Calu3 (cell line): ENCODE data around the gene CAVIN3. TPM values are rescaled to one million over a fixed set of nuclear protein-coding genes. Genes with fewer than 3 reads are reported as not detected.

Experiments used
- BruUV-seq: library from RNA; stranded (reverse); fragments of 400-500 nt; replicated peaks from 2 replicates; lab custom pipeline; 2021; lab: Mats Ljungman, UMichigan
- CTCF ChIA-PET: fragments of 300-600 bp; sonication (Branson Sonifier 250); formaldehyde crosslinking; loops from one replicate; lab custom pipeline; 2022; ENCODE audit warnings: antibody characterized with exemption; lab: Charles Lee
- DNase-seq: peaks from one replicate; pipeline ENCODE4 v3.0.0; 2022
- H3K27ac Mint-ChIP-seq: one replicate; pipeline ENCODE4 v1.8.0; 2022; ENCODE audit warnings: mixed read lengths; ENCODE audit not compliant: unreplicated experiment
- H3K27me3 Mint-ChIP-seq: one replicate; pipeline ENCODE4 v1.8.0; 2022; ENCODE audit warnings: mixed read lengths; ENCODE audit not compliant: unreplicated experiment
- H3K36me3 Mint-ChIP-seq: one replicate; pipeline ENCODE4 v1.8.0; 2022; ENCODE audit warnings: mild to moderate bottlenecking, moderate library complexity, mixed read lengths; ENCODE audit not compliant: insufficient read depth, unreplicated experiment
- H3K4me1 Mint-ChIP-seq: one replicate; pipeline ENCODE4 v1.8.0; 2022; ENCODE audit warnings: mild to moderate bottlenecking, low read depth, mixed read lengths; ENCODE audit not compliant: unreplicated experiment
- H3K4me3 Mint-ChIP-seq: one replicate; pipeline ENCODE4 v1.8.0; 2022; ENCODE audit warnings: mild to moderate bottlenecking, low read depth, moderate library complexity, mixed read lengths; ENCODE audit not compliant: unreplicated experiment
- H3K9me3 Mint-ChIP-seq: one replicate; pipeline ENCODE4 v1.8.0; 2022; ENCODE audit warnings: low read depth, mixed read lengths; ENCODE audit not compliant: unreplicated experiment
- CTCF ChIP-seq: fragments of 200-600 bp; IDR thresholded peaks from one replicate; pipeline ENCODE4 v1.8.0; 2022; ENCODE audit warnings: antibody characterized with exemption; ENCODE audit not compliant: unreplicated experiment
- intact Hi-C: fragments of 100-400 bp; cut with micrococcal nuclease; formaldehyde crosslinking; loops from one replicate; pipeline ENCODE4 v1.10.0; 2022; ENCODE audit not compliant: unreplicated experiment
- total RNA-seq: library from RNA; stranded (reverse); gene quantifications from 2 replicates; pipeline ENCODE4 v1.2.3, GENCODE V29; 2022

CAVIN3 gene
- total RNA-seq, 1 experiment from 2014 or later, result 26.4 TPM

GRCh38 chr11:6303661-6304060 lies 16.6 kb downstream of the CAVIN3 start:
- no peaks in the 10 kb centered on the region for H3K4me1 Mint-ChIP-seq
- H3K27me3 Mint-ChIP-seq, result peaks cover 27% of the 10 kb centered on the region
- H3K36me3 Mint-ChIP-seq, result no peaks in the 10 kb centered on the region
- H3K4me3 Mint-ChIP-seq, result no peak overlapping the region
- no peak for DNase-seq
- no peak for TF ChIP-seq CTCF
- CTCF ChIA-PET, result no interaction called here
- intact Hi-C loops, result no loop called here
- H3K27ac Mint-ChIP-seq, result no peak overlapping the region
- BruUV-seq, result no TSS peak
- H3K9me3 Mint-ChIP-seq, result no peaks in the 10 kb centered on the region

DNA sequence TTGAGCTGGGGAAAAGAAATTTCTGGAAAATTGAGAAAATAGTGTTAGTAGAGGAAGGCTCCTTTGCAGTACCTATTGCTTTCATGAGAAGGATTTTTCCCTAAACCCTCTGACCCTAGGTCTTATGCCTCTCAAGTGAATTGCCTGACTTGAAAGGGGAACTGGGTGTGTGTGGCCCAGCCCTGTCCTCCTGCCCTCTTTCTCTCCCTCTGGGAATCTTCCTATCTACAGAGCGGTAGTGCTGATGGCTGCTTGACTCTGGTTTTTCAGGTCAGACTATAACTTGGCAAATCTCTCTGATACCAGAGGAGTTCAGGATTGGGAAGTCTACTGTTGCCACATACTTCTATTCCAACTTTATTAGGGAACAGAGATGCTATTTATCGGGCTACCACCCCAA lies 19.2 kb downstream of the CAVIN3 start:
- Mint-ChIP-seq H3K27me3 (peaks cover 1% of the 10 kb centered on the region), H3K27ac (no peak overlapping the region), H3K4me1 (no peaks in the 10 kb centered on the region), H3K4me3 (no peak overlapping the region), H3K9me3 (no peaks in the 10 kb centered on the region), H3K36me3 (no peaks in the 10 kb centered on the region)
- DNase-seq, result no peak
- no peak for TF ChIP-seq CTCF
- intact Hi-C loops, result no loop called here
- BruUV-seq, result no TSS peak
- CTCF ChIA-PET, result no interaction called here

- no peaks in the 10 kb centered on the region for H3K36me3 Mint-ChIP-seq
- CTCF ChIA-PET, result no interaction called here
- TF ChIP-seq CTCF, result no peak
- H3K4me1 Mint-ChIP-seq, result no peaks in the 10 kb centered on the region
- H3K9me3 Mint-ChIP-seq, result no peaks in the 10 kb centered on the region
- no peak overlapping the region for H3K27ac Mint-ChIP-seq
- BruUV-seq, result no TSS peak
- no peaks in the 10 kb centered on the region for H3K27me3 Mint-ChIP-seq
- H3K4me3 Mint-ChIP-seq, result no peak overlapping the region
- intact Hi-C loops, result no loop called here
- no peak for DNase-seq
Observed at GRCh38 chr11:6300325-6300724, 20.0 kb downstream of the CAVIN3 start.

GRCh38 chr11:6298605-6299004 lies 21.7 kb downstream of the CAVIN3 start:
- BruUV-seq, result no TSS peak
- peak; percentile 85 for TF ChIP-seq CTCF
- CTCF ChIA-PET, result interaction anchor here (1.0 to 2.3 kb wide), 7 partner anchors 10 to 64 kb away, joined by 3 to 14 read pairs (median 8); partner anchors contain the start of gene CAVIN3
- Mint-ChIP-seq H3K27me3 (no peaks in the 10 kb centered on the region), H3K36me3 (no peaks in the 10 kb centered on the region), H3K4me1 (no peaks in the 10 kb centered on the region), H3K27ac (no peak overlapping the region), H3K9me3 (no peaks in the 10 kb centered on the region), H3K4me3 (no peak overlapping the region)
- DNase-seq, result peak; percentile 75
- intact Hi-C loops, result loop anchor here (2.0 to 5.0 kb wide), 3 partner anchors 46 to 276 kb away; no protein-coding TSS in a partner anchor
